PC-3 (cell line): ENCODE measurements around the gene UBE2E1. TPM values are rescaled to one million over a fixed set of nuclear protein-coding genes. Genes with fewer than 3 reads are reported as not detected.

Source experiments
- ATAC-seq: fragments of 200-7000 bp; cut with Tn5 transposase; 2 replicates; pipeline ENCODE4 v1.9.1; 2020; ENCODE audit warnings: mild to moderate bottlenecking, moderate library complexity
- BruUV-seq: library from RNA; stranded (reverse); fragments of 400-500 nt; replicated peaks from 2 replicates; lab custom pipeline; 2021; lab: Mats Ljungman, UMichigan
- CTCF ChIA-PET: fragments of 300-600 bp; sonication (Branson Sonifier 250); formaldehyde crosslinking; loops from one replicate; lab custom pipeline; 2022; ENCODE audit warnings: antibody characterized with exemption; lab: Charles Lee
- POLR2A ChIA-PET: fragments of 300-600 bp; sonication (Branson Sonifier 250); formaldehyde crosslinking; loops from one replicate; lab custom pipeline; 2022; ENCODE audit warnings: antibody characterized with exemption; ENCODE audit not compliant: unreplicated experiment; lab: Charles Lee
- DNase-seq: peaks from one replicate; pipeline ENCODE4 v3.0.0-alpha.2; 2015
- H2AFZ ChIP-seq: fragments of 300-600 bp; sonication (generic); 2 replicates; pipeline ENCODE4 v1.6.0; 2016; ENCODE audit warnings: antibody characterized with exemption, low read length
- H3F3A ChIP-seq: fragments of 300-600 bp; sonication (generic); one replicate; pipeline ENCODE4 v1.6.0; 2017; ENCODE audit warnings: antibody characterized with exemption, low read length, control low read depth, mild to moderate bottlenecking; ENCODE audit not compliant: unreplicated experiment
- H3K27ac ChIP-seq: fragments of 300-600 bp; sonication (generic); 2 replicates; pipeline ENCODE4 v1.5.1; 2016; ENCODE audit warnings: mild to moderate bottlenecking, low read length
- H3K27me3 ChIP-seq: fragments of 300-600 bp; sonication (generic); 2 replicates; pipeline ENCODE4 v1.6.1; 2016; ENCODE audit warnings: low read length, mixed read lengths
- H3K36me3 ChIP-seq: fragments of 300-600 bp; sonication (generic); 2 replicates; pipeline ENCODE4 v1.6.1; 2016; ENCODE audit warnings: low read depth, mixed run types, low read length, mixed read lengths
- H3K4me1 ChIP-seq: fragments of 300-600 bp; sonication (generic); 2 replicates; pipeline ENCODE4 v1.5.1; 2016; ENCODE audit warnings: low read length; ENCODE audit not compliant: insufficient read depth
- H3K4me2 ChIP-seq: fragments of 300-600 bp; sonication (generic); 2 replicates; pipeline ENCODE4 v1.6.0; 2016; ENCODE audit warnings: low read length
- H3K4me3 ChIP-seq: fragments of 300-600 bp; sonication (generic); 2 replicates; pipeline ENCODE4 v1.5.1; 2016; ENCODE audit warnings: mild to moderate bottlenecking, low read length, mixed read lengths
- H3K79me2 ChIP-seq: fragments of 300-600 bp; sonication (generic); 2 replicates; pipeline ENCODE4 v1.6.1; 2017; ENCODE audit warnings: low read length, mixed read lengths
- H3K9ac ChIP-seq: fragments of 300-600 bp; sonication (generic); 2 replicates; pipeline ENCODE4 v1.6.0; 2016; ENCODE audit warnings: mild to moderate bottlenecking, low read length
- H3K9me2 ChIP-seq: fragments of 300-600 bp; sonication (generic); replicated peaks from 2 replicates; pipeline ENCODE4 v1.6.1; 2016; ENCODE audit warnings: mixed run types, low read length, mixed read lengths
- H3K9me3 ChIP-seq: fragments of 300-600 bp; sonication (generic); 2 replicates; pipeline ENCODE4 v1.6.1; 2016; ENCODE audit warnings: low read length, mixed read lengths
- H4K20me1 ChIP-seq: fragments of 300-600 bp; sonication (generic); 2 replicates; pipeline ENCODE4 v1.6.1; 2016; ENCODE audit warnings: low read length, mixed read lengths
- EZH2 ChIP-seq: fragments of 300-600 bp; sonication (generic); IDR thresholded peaks from one replicate; pipeline ENCODE4 v1.6.1; 2017; ENCODE audit warnings: antibody characterized with exemption, mild to moderate bottlenecking, low read length; ENCODE audit not compliant: unreplicated experiment
- EZH2phosphoT487 ChIP-seq: fragments of 300-600 bp; sonication (generic); IDR thresholded peaks from 2 replicates; pipeline ENCODE4 v1.6.1; 2018; ENCODE audit warnings: mild to moderate bottlenecking, antibody characterized with exemption, low read length, borderline replicate concordance
- intact Hi-C: fragments of 100-400 bp; cut with micrococcal nuclease; formaldehyde crosslinking; loops from 2 replicates; pipeline ENCODE4 v1.9.0; 2023
- total RNA-seq: library from RNA; depleted of rRNA; stranded (reverse); fragments of >200 nt; gene quantifications from 2 replicates; pipeline ENCODE4 v1.2.3, GENCODE V29; 2014
- TF ChIP-seq, protein P1 (sequence below): fragments of 300-600 bp; sonication (generic); conservative IDR thresholded peaks from 2 replicates; pipeline ENCODE4 v1.5.1; 2017; ENCODE audit warnings: antibody characterized with exemption, low read depth, mild to moderate bottlenecking, low read length

UBE2E1 gene
- total RNA-seq, 1 experiment from 2014 or later = 117 TPM

DNA sequence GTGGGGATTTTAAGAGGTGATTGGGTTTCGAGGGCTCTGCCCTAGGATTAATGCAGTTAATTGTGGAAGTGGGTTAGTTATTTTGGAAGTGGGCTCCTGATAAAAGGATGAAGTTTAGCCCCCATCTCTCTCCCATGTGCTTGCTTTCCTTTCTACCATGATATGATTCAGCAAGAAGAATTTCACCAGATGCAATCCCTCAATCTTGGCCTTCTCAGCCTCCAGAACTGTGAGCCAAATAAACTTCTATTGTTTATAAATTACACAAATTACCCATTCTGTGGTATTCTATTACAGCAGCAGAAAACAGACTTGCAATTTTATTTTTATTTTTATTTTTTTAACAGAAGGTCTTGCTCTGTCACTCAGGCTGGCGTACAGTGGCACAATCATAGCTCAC lies 27.3 kb upstream of the UBE2E1 start:
- Histone ChIP-seq H3K9me3 (no peaks in the 10 kb centered on the region), H3F3A (no peaks in the 10 kb centered on the region), H3K9ac (no peak overlapping the region), H3K4me1 (no peaks in the 10 kb centered on the region), H3K36me3 (no peaks in the 10 kb centered on the region), H3K9me2 (no peaks in the 10 kb centered on the region), H3K4me3 (no peak overlapping the region), H2AFZ (no peak overlapping the region), H3K27ac (no peak overlapping the region), H3K4me2 (no peak overlapping the region), H4K20me1 (no peaks in the 10 kb centered on the region), H3K27me3 (no peaks in the 10 kb centered on the region), H3K79me2 (no peaks in the 10 kb centered on the region)
- ChIA-PET POLR2A (no interaction called here), CTCF (no interaction called here)
- DNase-seq (no peak), ATAC-seq (no peak)
- intact Hi-C loops = no loop called here
- TF ChIP-seq EZH2 (no peak), EZH2phosphoT487 (no peak)
- TF ChIP-seq, protein P1, sequence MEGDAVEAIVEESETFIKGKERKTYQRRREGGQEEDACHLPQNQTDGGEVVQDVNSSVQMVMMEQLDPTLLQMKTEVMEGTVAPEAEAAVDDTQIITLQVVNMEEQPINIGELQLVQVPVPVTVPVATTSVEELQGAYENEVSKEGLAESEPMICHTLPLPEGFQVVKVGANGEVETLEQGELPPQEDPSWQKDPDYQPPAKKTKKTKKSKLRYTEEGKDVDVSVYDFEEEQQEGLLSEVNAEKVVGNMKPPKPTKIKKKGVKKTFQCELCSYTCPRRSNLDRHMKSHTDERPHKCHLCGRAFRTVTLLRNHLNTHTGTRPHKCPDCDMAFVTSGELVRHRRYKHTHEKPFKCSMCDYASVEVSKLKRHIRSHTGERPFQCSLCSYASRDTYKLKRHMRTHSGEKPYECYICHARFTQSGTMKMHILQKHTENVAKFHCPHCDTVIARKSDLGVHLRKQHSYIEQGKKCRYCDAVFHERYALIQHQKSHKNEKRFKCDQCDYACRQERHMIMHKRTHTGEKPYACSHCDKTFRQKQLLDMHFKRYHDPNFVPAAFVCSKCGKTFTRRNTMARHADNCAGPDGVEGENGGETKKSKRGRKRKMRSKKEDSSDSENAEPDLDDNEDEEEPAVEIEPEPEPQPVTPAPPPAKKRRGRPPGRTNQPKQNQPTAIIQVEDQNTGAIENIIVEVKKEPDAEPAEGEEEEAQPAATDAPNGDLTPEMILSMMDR = no peak
- no TSS peak for BruUV-seq

DNA sequence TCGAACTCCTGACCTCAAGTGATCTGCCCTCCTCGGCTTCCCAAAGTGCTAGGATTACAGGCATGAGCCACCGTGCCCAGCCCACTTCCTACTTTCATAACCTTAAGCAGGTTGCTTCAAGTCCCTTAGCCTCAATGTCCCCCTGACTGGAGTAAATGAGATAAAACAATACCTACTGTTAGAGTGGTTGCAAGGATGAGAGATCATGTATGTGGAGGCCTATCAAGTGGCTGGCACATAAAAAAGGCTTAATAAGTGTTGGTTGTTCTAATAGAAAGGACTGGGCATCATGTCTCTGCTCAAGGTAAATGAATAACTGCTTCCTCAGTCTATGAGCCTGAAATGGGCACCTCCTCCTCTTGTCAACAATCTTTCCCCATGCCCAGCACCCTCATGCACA lies 25.9 kb upstream of the UBE2E1 start:
- no peak for ATAC-seq
- DNase-seq = no peak
- CTCF ChIA-PET = no interaction called here
- H3F3A ChIP-seq = no peaks in the 10 kb centered on the region
- H3K4me3 ChIP-seq = no peak overlapping the region
- no peaks in the 10 kb centered on the region for H3K36me3 ChIP-seq
- TF ChIP-seq EZH2phosphoT487 (no peak), EZH2 (no peak)
- TF ChIP-seq, protein P1 = no peak
- no peak overlapping the region for H3K4me2 ChIP-seq
- no peaks in the 10 kb centered on the region for H3K9me2 ChIP-seq
- no TSS peak for BruUV-seq
- POLR2A ChIA-PET = no interaction called here
- intact Hi-C loops = no loop called here
- H3K9ac ChIP-seq = no peak overlapping the region
- H3K4me1 ChIP-seq = no peaks in the 10 kb centered on the region
- no peaks in the 10 kb centered on the region for H3K27me3 ChIP-seq
- H3K79me2 ChIP-seq = no peaks in the 10 kb centered on the region
- no peaks in the 10 kb centered on the region for H4K20me1 ChIP-seq
- H2AFZ ChIP-seq = no peak overlapping the region
- H3K27ac ChIP-seq = no peak overlapping the region
- H3K9me3 ChIP-seq = no peaks in the 10 kb centered on the region

DNA sequence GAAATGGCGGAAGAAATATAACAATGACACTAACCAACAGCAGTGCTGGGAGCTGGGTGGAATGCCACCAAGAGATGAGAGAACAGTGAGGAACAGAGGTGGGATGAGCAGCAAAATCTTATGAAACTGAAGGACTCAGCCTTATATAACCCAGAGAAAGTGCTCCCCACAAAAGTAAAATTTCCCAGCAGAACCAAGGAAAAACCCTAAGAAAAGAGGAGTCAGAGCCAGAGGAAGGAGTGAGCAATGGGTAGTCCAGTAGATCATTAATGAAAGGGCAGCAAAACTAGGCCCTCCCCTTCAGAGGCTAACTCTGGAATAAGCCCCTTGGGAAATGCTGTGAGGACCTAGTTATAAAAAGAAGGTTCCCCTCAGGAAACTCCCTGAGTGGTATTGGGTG lies 24.7 kb upstream of the UBE2E1 start:
- intact Hi-C loops = no loop called here
- Histone ChIP-seq H3K79me2 (no peaks in the 10 kb centered on the region), H2AFZ (no peak overlapping the region), H3K9me3 (no peaks in the 10 kb centered on the region), H3K4me3 (no peak overlapping the region), H3K4me1 (peaks cover 7% of the 10 kb centered on the region; the same call in 1 of the 2 replicates), H3F3A (no peaks in the 10 kb centered on the region), H3K27ac (no peak overlapping the region), H3K27me3 (no peaks in the 10 kb centered on the region), H3K36me3 (no peaks in the 10 kb centered on the region), H4K20me1 (no peaks in the 10 kb centered on the region), H3K9ac (no peak overlapping the region), H3K4me2 (no peak overlapping the region), H3K9me2 (no peaks in the 10 kb centered on the region)
- no TSS peak for BruUV-seq
- CTCF ChIA-PET = no interaction called here
- no peak for TF ChIP-seq EZH2phosphoT487
- TF ChIP-seq, protein P1 = no peak
- TF ChIP-seq EZH2 = no peak
- POLR2A ChIA-PET = no interaction called here
- DNase-seq (no peak), ATAC-seq (no peak)
